ENCODE measurements around the gene GJB5.

DNA sequence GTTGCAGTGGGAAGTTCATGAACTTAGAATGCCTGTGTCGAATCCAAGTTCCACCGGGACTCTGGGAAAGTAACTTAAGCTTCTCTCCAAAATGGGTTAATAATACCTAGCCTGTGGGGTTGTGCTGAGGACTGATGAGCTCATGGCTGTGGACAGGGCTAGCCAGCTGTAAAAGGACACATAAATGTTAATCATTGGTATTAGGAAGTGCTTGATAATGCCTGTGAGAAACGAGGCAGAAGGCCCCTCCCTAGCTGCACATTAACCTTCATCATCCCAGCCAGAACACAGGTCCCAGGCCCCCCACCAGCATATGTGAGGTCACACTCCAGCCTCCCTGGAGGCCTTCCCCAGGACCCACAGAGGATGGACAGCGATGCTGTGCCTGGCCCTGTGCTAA lies 3.9 kb downstream of the GJB5 start:
- TF ChIP-seq, protein P1, sequence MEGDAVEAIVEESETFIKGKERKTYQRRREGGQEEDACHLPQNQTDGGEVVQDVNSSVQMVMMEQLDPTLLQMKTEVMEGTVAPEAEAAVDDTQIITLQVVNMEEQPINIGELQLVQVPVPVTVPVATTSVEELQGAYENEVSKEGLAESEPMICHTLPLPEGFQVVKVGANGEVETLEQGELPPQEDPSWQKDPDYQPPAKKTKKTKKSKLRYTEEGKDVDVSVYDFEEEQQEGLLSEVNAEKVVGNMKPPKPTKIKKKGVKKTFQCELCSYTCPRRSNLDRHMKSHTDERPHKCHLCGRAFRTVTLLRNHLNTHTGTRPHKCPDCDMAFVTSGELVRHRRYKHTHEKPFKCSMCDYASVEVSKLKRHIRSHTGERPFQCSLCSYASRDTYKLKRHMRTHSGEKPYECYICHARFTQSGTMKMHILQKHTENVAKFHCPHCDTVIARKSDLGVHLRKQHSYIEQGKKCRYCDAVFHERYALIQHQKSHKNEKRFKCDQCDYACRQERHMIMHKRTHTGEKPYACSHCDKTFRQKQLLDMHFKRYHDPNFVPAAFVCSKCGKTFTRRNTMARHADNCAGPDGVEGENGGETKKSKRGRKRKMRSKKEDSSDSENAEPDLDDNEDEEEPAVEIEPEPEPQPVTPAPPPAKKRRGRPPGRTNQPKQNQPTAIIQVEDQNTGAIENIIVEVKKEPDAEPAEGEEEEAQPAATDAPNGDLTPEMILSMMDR (IDR thresholded peaks at IDR 0.05; ENCODE audit: low read depth, low read length, poor library complexity, severe bottlenecking) = no peak
- no peak for TF ChIP-seq EZH2phosphoT487 (IDR thresholded peaks at IDR 0.05; ENCODE audit: borderline replicate concordance, low read length)
